GM19035 (cell line): ENCODE results near the gene PMCH.
A peak's percentile ranks its signal among the peaks of the same experiment; 100 is the strongest.
"Not testable (repeated sequence)": the region's sequence is repeated elsewhere in the genome, so short reads cannot be mapped to it uniquely, and the experiment has no call there.

Source experiments
- ATAC-seq: cut with Tn5 transposase; IDR thresholded peaks from one replicate; pipeline ENCODE4 v1.9.1; 2021; ENCODE audit not compliant: unreplicated experiment

PMCH gene, protein sequence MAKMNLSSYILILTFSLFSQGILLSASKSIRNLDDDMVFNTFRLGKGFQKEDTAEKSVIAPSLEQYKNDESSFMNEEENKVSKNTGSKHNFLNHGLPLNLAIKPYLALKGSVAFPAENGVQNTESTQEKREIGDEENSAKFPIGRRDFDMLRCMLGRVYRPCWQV

DNA sequence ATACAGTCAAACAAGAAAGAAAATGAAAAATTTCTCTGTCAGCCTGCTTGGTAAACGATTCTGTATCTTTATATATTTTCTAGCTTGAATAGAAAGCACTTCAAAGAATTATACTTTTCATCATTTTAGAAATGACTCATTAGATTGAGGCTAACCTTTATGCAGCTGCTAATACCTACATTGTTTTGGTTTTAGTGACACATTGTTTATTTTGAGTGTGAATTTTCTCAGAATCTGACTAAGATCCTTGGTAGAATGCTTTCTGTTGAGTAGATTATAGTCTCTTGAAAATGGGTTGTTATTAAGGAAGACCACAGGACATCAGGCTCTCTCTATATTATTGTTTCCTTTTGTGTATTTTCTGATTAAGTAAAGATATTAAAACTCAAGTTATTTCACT lies at the start of gene PMCH:
TSS of gene PMCH (minus strand) at position 45 of the 400 bp plus-strand sequence. CDS start 63 bp downstream, outside the sequence.
- peak; percentile 87 for ATAC-seq

DNA sequence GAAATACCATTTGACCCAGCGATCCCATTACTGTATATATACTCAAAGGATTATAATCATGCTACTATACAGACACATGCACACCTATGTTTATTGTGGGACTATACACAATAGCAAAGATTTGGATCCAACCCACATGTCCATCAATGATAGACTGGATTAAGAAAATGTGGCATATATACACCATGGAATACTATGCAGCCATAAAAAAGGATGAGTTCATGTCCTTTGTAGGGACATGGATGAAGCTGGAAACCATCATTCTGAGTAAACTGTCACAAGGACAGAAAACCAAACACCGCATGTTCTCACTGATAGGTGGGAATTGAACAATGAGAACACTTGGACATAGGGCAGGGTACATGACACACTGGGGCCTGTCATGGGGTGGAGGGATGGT lies 43.2 kb upstream of the PMCH start:
- ATAC-seq: not testable (repeated sequence)

DNA sequence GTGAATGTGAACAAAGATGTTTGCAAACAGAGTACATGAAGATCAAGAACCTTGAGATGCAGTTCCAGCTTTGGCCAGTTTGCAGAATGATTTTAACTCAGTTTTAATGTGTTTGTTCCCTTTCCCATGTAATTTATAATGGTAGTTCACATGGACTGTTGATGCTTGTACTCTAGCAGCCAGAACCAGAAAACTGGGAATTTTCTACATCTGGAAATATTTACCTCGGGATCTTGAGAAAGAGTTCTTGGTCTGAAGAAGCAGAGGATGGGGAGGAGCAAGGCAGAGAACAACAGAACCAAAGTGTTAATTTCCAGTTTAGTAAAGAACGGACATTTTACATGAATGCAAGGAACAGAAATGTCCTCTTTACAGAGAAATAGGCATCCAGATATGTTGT lies 37.0 kb upstream of the PMCH start:
- ATAC-seq: no peak

DNA sequence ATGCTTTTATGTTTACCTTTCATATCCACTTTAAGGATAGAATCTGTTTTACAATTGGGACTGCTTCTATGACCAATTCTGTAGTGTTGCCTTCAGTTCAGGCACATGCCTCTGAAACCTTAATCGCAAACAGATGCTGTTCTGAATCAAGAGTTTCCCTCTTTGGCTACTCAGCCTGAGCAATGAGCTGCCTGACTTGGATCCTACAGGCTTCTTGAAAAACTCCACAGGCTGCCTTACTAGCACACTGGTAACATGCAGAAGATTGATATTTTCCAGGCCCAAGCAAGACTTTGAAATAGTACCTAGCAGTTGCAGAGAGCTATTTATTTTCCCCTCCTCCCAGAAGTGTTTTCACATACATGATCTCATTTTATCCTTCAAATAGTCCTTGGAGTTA lies 34.8 kb upstream of the PMCH start:
- ATAC-seq: no peak

DNA sequence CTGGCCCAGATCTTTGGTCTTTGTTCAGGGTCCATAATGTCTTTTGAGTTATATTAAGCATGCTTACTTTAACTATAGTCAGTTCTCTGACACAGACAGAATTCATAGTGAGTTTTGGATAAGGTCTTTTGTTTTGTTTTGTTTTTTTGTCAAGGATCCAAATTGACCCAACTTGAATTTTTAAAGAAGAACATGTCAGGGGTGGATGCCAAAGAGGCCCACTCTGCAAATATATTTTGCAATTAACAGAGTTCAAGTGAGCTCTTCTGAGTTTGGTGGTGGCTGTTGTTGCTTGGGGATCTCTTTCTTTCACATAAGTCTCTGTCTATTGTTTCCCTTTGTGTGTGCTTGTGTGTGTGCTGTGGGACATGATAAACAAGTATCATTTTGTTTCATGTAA lies 34.4 kb upstream of the PMCH start:
- no peak for ATAC-seq

DNA sequence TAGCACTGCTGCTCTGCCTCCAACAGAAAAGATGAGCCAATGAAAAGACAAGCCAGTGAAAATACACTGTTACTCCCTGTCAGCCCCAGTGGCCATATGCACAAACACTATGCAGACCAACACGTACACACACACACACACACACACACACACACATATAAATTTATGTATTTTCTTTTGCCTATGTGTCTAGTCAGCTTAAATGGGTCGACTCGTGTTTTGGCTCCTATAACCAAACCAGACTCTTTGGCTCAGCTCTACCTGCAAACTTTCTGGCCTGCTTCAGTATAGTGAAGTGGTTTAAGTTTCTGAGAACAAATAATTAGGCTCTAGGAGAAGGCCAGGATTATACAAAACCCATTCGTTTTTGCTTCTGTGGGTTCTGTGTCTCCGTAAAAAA lies 30.3 kb upstream of the PMCH start:
- no peak for ATAC-seq

DNA sequence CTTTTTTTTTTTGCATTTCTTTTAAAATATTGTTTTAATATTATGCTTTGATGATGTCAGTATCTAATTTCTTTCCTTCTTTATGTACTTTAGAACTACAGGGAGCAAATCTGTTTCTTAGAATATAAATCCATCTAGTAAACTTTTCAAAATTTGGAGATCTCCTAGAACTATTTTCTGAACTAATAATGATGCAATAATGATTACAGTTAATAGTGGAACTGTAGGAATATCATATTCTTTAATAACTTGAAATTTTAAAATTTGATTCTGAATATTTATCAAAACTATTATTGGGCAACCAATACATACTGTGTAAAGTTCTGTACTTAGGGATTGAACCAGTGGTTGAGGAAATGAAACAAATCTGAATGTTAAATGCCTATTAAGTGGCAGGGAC lies 23.1 kb upstream of the PMCH start:
- no peak for ATAC-seq

DNA sequence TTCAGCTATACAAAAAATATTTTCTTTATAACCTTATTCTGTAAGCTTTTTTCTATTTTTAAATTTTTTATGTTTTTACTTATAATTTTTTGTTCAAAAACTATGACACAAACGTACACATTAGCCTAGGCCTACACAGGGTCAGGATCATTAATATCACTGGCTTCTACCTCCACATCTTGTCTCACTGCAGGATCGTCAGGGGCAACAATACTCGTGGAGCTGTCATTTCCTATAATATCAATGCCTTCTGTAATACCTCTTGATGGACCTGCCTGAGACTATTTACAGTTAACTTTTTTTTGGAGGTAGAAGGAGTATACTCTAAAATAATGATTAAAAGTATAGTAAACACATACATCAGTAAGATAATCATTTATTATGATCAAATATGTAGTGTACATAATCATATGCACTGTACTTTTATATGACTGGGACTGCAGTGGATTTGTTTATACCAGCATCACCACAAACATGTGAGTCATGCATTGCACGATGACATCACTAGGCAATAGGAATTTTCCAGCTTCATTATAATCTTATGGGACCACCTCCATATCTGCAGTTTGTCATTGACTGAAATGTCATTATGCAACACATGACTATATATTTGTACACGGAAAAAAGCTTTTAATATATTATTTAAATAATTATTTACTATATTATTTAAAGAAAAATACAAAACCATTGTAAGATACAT lies 18.5 kb upstream of the PMCH start:
- no peak for ATAC-seq

DNA sequence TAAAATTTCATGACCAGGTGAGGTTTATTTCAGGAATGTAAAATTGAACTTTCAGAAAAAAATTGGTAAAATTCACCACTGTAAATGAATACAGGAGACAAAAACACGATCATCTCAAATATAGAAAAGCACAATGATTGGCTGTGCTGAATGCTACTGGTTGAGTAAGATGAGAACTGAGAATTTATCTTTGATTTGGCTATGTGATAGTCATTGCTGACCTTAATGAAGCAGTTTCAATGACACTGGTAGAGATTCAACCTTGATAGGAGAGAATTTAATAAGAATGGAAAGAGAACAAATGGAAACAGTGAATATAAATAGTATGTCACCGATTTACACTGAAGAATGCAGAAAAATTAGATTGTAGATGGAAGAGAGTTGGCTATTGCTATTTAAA lies 6.4 kb upstream of the PMCH start:
- ATAC-seq: no peak

DNA sequence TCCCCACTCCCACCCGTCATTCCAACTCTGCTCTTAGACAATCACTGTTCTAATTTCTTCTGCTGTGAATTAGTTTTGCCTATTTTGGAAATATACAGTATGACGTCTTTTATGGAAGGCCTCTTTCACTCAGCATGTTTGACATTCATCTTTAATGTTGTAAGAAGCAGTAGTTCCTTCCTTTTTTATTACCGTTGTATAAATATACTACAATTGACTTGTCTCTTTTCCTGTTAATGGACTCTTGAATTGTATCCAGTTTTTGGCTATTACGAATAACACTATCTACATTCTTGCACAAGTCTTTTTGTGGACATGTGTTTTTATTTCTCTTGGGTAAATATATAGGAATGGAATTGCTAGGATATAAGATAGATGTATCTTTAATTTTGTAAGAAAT lies 4.9 kb upstream of the PMCH start:
- no peak for ATAC-seq

DNA sequence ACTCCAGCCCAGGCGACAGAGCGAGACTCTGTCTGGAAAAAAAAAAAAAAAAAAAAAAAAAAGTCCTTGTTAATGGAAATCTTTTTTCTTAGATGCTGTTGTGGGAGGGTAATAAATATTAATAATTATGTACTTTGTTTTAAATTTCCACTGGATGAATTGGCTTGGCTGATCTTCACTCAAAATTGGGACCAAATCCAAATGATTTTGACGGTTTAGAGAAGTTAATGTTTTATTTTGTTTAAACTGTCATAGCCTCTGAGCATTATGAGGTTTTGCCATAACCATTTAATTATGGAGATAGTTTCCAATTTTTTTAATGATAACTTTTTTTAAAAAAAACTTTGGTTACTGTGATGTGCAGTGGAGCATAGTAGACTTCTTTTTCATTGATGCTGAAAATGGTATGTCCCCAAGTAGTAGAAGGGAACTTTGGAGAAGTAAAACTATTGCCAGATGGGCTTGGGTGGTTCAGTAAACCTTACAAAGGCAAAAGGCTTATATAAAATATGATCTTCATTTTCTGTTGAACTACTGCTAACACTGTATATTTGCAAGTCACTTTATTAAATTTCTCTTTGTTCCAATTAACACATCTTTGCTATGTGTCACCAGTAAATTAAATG lies 3.9 kb upstream of the PMCH start:
- ATAC-seq: no peak

DNA sequence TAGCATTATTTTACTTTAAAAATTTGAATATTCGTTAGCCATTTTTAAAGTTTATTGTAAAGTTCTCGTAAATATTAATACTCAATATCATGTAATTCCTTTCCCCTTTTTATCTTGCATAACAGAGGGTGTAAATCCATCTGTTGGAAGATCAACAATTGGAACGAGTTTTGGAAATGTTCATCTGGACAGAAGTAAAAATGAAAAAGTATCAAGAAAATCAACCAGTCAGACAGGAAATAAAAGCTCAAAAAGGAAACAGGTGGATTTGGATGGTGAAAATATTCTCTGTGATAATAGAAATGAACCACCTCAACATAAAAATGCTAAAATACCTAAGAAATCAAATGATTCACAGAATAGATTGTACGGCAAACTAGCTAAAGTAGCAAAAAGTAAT lies 1.8 kb downstream of the PMCH start:
- no peak for ATAC-seq

DNA sequence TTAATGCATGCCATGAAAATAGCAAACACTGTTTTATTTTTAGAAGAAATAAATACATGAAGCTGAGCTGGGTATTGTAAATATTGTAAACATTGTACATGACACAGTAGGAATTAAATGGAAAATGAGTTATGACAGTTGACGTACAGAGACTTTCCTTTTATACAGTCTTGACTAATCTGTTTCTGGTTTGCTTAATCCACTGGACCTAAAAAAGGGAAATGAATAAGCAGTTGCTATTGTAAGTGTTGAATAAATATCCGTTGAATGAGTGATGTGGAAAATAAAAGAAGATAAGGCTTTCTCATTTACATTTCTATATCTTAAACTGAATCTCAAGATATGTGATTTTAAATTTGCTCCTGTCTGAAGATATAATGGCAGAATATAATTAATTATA lies 15.0 kb downstream of the PMCH start:
- ATAC-seq: no peak

DNA sequence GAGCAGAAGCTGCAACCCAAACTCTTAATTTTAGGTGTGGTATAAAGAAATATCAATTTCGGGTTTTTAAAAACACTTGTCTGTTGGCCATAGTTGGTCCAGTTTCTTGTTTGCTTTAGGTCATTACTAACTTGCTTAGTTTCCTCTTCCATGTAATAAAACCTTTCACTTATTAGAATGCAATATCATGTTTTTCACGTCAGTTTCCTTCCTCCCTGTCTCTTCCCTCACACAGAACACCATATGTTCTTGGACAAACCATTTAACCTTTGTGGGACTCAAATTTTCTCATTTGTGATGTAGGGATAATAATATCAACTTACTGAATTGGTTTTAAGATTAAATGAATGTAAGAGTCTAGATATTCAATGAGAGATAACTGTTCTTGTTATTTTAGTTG lies 22.9 kb downstream of the PMCH start:
- ATAC-seq: no peak

DNA sequence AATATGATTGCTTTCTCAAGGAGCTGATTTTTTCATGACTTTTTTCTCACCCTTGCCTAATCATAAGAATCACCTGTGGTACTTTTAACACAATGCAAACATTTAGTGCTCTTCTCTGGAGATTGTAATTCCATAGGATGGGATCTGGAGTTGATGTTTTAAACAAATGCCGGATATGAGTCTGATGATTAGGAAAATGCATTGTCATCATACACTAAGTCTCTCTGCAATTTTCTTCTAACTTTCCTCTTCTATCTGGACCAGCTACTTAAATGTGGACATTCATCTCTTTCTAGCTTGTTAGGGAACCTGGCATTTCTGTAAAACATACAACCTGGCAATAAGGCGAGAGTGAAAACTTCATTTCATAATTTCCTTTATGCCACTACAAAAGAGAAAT lies 23.5 kb downstream of the PMCH start:
- ATAC-seq: no peak

DNA sequence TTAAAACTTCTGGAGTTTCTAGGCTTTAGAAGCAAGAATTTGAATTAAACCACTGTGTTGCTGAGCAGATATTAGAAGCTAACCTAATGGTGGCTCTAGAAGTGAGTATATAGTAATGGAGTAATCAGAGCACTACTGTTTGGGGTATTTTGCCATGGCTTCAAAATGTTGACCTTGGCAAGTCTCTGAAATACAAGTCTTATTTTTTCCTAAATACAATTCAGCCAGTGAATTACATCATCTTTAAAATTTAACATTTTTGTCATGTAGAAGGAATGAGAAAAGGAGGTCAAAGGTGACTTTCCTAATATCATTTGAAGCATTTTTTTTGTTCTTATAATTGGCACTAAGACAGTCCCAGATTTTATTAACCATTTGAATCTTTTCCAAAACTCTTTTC lies 25.2 kb downstream of the PMCH start:
- no peak for ATAC-seq

DNA sequence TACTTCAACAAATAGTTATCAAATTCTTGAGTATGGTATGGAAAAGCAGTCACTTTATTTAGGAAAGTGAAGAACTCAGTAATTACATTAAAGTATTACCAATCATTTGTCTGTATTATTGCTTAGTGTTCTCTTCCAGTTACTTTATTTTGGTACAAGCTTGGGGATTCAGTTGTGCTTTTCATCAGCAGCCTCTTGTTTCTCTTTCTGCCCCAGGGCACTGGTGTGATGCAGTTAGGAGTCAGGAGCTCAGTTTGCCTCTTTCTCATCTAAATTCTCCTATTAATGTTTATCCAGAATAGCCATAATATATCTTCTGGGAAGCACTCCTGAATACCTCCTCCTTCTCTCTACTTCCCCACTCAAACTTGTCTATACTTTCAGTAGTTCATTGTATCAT lies 25.7 kb downstream of the PMCH start:
- no peak for ATAC-seq

DNA sequence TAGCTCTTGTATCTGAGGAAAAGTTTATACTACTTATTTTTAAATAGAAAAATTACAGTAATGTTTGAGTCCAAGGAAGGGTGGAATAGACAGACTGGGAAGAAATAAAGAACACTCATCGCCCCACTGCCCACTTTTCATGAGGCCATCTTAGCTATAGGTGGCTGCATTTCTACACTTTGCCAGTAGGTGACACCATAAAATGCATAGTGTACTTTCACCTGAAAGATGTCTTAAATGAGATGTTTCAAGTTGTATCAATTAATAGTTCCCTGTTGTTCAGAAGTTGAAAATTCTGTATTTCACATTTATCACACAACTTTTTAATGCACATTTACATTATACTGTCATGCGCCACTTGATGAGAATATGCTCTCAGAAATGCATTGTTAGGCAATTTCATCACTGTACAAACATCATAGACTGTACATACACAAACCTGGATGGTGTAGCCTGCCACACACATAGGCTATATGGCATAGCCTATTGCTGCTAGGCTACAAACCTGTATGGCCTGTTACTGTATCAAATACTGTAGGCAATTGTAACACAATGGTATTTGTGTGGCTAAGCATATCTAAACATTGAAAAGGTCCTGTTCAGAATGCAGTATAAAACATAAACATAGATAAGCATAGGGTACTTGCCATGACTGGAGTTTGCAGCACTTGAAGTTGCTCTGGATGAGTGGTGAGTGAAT lies 27.6 kb downstream of the PMCH start:
- no peak for ATAC-seq

DNA sequence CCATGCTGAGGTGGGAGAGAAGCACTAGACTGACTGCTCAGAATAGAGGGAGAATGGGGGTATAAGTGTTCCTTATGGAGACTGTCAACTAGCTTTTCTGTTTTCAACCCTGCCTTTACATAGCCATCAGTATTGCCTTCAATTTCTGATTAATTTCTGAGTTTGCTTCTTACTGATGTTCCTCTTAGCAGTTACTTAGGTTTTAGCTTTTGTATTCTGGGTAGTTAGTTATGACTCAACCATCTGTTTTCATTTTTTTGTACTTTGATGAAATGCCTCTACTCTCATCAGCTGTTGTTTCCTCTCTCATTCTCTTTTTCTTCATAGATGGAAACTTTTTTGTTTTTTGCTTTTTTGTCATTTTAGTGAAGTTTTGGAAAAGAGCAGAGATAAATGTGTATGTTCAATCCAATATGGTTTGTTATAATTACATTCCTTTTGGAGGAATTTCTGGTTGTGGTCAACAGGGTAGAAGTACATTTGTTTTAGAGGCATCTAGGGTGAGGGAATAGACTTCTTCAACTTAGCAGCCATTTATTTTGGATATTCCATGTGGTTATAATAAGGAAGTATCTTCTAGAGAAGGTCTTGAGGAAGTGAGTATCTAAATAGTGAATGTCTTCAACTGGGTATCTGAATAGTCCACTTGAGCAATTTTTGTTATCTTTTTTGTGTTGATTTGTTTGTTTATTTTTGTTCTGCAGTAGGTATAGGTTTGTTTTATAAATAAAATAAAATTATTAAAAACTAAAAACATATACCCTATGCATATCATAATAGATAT lies 29.6 kb downstream of the PMCH start:
- peak; percentile 62 for ATAC-seq

DNA sequence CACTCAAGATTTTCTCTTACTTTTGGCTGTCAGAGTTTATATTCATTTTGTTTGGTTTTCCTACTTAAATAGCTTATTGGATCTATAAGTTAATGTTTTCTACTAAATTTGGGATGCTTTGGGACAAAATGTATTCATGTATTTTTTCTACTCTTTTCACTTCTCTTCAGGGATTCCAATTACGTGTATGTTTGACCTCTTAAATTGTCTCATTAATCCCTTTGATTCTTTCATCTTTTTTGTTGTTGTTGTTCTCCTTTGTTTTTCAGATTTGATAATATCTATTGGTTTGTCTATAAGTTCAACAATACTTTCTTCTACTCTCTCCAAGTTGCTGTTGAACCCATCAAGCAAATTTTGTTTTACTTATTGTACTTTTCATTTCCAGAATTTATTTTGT lies 34.2 kb downstream of the PMCH start:
- no peak for ATAC-seq

DNA sequence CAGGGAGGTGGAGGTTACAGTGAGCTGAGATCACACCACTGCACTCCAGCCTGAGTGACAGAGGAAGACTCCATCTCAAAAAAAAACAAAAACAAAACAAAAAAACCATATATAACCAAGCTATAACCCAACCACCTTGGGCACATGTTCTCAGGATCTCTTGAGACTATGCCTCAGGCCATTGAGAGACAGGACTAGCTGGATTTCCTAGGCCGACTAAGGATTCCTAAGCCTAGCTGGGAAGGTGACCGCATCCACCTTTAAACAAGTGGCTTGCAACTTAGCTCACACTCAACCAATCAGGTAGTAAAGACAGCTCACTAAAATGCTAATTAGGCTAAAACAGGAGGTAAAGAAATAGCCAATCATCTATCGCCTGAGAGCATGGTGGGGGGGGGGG lies 42.4 kb downstream of the PMCH start:
- ATAC-seq: not testable (repeated sequence)
